Retina (tissue), 1 donor: ENCODE results near the gene HAPLN1.
"Not testable (repeated sequence)": the region's sequence is repeated elsewhere in the genome, so short reads cannot be mapped to it uniquely, and the experiment has no call there.

ENCODE experiments used
- DNase-seq: peaks from one replicate; pipeline ENCODE4 v3.0.0-alpha.2; 2016

The HAPLN1 gene

DNA sequence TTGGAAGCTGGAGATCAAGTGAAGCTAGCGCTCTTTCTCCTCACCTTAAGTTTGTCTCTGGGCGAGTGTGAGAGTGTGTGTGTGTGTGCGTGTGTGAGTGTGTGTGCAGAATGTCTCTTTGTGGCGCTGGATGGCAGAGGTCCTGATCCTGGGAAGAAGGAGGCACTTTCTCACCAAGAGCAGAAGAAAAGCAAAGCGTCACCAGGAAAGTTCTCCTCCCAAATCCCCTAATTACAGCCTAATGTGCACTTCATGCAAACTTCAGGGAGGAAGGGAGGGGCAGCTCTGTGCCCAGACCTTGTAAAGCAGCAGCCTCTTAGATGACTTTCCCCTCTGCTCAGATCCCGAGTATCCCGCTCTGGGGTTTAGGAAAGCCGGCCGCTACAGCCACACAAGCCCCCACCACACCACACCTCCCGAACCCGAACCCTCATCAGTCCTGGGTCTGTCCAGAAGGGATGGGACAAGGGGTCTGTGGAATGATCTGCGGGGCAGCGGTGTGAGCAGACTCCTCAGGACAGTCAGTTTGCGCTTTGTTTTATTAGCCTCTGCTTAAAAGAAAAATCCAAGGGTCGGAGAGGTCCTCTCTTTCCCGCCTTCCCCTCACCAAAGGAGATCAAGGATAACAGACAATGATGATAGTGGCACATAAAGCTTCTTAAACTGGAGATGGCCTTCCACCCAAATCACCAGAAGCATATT lies at the start of gene HAPLN1:
TSS of gene HAPLN1 (minus strand) at position 20 of the 702 bp plus-strand sequence. CDS start 47,332 bp downstream, outside the sequence.
- peak; percentile 70 for DNase-seq

DNA sequence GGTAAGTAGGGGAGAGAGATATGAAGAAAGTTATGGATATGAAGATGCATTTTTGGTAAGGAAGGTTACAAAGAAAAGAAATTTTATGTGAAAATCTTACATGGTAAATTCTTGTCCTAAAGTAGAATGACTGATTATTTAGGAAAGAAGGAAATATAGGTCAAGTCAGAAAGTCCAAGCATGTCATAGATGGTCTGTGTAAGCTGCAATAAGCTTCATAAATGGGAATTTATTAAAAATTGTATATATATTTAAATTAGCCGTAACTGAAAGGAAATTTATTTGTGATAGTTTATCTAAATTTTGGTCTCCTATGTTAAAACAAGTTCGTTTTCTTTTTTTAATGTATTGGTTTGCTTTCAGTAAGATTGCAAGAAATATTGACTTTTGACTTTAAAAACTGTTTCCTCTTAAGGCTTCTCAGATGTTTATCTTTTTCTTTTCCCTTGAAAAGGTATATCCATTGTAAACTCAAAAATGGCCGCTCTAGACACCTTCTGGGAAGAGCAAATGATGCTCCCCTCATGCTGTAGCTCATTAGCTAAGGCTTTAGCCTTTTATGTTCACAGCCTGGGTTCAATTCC lies 46.8 kb upstream of the HAPLN1 start:
- no peak for DNase-seq

DNA sequence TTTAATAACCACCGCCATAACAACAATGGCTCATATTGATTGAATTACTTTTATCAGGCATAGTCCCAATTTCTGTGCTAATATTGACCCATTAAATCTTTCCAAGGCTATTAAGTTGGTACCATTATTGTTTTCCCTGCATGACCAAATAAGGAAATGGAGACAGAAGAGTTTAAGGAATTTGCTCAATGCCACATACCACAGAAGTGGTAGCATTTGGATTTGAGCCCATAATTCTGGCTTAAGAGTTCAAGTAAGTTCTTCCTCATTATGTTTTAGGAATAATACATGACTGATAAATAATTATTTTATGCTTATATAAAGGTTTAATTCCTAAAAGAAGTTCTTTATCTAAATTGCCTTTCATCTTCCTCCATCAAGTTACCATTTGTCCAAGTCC lies 43.4 kb upstream of the HAPLN1 start:
- DNase-seq = no peak

DNA sequence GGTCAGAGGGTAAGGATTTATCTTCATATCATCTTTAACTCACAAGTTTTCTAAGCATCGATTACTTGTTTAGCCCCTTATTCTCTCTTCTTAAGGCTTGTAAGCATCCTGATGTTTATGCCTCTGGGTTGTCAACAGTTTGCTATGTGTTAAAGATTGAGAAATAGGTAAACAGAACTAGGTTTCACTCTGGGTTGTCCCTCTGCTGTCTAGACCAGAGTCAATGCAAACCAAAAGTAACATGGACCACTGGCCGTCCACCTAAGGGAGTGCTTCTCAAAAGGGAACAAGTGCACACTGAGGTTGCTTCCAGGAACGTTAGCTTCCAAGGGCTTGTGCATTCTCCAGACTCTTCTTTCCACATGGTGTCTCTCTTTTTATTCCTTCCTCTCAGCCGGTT lies 39.9 kb upstream of the HAPLN1 start:
- DNase-seq = no peak

DNA sequence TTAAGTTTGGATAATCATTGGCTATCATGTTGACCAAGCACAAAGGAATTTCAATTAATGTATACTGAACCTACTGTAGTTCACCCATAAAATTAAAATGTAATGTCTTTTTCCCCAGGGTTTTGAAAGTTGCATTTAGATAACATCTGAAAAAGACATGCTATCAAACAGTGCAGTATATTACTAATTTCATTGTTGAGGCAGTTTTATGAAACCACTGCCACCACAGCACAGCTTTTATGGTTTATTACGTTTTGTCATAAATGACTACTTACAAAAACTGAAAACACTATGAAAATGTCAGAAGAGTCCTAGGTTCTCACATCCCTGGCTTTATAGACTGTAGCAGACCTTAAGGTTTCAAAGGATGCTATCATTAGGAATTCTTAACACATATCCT lies 32.0 kb upstream of the HAPLN1 start:
- no peak for DNase-seq

DNA sequence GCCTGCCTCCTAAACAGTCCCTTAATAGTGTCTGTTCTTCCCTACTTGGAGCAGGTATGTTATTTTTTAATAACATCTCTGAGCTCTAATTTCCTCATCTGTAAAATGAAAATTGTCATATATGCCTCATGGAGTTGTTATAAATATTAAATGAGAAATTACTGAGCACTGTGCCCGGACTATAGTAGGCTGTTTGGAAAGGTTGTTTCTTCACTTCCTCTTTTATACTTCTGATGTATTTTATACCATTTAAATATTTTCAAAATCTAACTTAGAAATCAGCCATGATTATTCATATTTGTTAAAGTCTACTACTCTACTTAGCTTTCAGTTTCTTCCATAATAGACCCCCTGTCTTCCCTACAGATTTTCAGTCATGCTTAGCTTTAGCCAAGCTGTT lies 30.5 kb upstream of the HAPLN1 start:
- no peak for DNase-seq

- DNase-seq = no peak
Observed at GRCh38 chr5:83750749-83751148, 30.1 kb upstream of the HAPLN1 start.

- DNase-seq = no peak
Observed at GRCh38 chr5:83745816-83746215, 25.2 kb upstream of the HAPLN1 start.

DNA sequence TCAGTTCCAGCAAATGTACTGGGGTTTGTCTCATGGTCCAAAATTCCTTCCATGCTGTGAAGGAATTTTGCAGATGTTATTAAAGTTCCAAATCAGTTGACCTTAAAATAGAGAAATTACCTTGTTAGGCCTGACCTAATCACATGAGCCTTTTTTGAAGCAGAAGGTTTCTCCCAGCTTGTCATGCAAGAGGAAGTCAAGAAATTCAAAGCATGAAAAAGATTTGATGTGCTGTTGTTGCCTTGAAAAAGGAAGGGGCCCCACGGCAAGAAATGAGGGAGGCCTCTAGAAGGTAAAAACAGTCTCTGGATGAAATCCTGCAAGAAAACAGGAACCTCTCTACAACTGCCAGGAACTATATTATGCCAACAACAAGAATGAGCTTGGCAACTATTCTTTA lies 24.2 kb upstream of the HAPLN1 start:
- DNase-seq = no peak

DNA sequence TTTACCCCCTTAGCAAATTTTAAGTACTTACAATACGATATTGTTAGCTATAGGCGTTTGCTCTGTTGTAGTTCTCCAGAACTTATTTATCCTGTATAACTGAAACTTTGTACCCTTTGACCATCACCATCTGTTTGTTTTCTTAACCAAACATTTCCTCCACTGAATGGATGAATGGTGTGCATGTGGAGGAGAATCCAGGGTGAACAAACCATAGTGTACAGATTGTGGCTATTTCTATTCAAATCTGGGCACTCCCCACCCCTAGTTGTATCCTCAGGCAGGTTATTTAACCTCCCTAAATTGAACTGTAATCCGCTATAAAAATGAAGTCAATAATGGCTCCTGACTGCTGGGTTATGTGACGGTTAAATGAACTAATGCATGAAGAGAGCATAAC lies 21.4 kb upstream of the HAPLN1 start:
- DNase-seq = no peak

DNA sequence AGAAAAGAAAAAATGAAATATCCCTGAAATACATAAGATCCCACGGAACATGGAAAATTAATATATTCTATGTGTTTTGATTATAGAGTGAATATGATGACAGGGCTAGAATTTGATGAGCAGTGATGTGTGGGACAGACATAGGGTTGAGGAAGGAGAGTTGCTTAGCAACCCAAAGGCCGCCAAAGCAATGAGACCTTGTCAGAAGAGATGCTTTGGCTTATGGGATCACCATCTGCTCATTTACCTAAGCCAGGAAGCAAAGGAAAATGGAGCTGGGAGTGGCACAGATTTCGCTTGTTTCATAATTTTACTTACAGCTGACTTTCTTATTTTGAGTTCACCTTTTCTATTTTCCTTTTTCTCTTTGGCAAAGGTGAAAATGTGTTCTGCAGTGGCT lies 20.9 kb upstream of the HAPLN1 start:
- DNase-seq = no peak

DNA sequence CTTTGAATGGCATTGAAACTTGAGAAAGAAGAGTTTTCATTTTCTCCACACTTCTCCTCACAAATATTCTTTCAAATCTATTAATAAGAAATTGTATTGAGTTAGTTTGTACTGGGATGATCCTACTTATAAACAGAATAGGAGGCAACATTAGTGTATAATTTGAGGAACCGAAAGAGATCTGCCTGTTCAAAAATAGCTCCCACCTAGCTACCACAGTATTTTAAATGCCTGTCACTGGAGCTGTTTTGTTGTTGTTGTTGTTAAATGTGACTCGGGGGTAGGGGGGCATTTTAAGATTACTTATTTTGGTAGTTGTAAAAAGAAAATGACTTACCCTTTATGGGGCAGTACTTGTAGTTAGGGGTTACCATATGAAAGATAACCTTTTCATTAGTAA lies 20.1 kb upstream of the HAPLN1 start:
- no peak for DNase-seq

GRCh38 chr5:83736169-83736568 lies 15.5 kb upstream of the HAPLN1 start:
- DNase-seq = not testable (repeated sequence)

DNA sequence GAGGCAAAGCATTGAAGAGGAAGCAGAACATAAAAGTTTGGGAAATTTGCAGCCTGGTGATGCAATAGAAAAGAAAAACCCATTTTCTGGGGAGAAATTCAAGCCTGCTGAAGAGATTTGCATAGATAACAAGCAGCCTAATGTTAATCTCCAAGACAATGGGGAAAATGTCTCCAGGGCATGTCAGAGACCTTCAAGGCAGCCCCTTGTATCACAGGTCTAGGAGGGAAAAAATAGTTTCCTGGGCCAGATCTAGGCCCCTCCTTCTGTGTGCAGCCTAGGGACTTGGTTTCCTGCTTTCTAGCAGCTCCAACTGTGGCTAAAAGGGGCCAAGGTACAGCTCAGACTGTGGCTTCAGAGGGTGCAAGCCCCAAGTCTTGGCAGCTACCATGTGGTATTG lies 14.4 kb upstream of the HAPLN1 start:
- DNase-seq = not testable (repeated sequence)

DNA sequence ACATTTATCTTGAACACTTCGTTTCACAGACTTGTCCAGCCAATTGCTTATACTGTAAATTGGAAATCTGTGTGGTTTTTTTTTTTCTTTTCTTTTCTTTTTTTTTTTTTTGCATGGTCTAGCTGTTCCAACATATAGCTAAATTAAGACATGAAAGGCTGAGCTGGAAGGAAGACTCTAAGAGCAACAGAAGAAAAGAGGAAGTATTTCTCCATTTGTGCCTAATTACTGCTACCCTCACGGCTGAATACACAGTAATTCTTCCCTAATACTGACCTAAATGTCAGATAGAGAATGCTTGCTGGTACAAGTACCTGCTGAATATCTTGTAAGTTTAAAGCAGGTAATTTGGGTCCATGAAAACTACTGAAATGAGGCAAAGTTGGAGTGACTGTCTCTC lies 11.0 kb upstream of the HAPLN1 start:
- no peak for DNase-seq

DNA sequence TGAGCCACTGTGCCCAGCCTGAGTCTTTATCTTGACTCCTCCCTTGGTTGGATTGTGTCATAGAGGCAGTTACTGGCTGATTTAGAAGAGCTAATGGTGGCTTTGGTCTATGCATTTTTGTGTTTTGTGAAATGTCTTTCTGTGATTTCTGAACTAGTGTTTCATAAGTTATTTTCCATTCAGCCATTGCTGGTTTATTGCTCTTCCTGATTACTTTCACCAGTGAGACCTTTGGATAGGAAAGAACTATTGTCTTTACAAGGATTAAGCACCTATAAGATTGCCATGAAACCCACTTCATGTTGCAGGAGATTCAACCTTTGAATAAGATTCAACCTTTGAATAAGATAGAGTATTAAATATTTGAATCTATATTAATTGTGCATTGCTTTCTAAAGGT lies 8.7 kb upstream of the HAPLN1 start:
- DNase-seq = no peak

- no peak for DNase-seq
Observed at GRCh38 chr5:83726912-83727311, 6.3 kb upstream of the HAPLN1 start.

GRCh38 chr5:83724935-83725334 lies 4.3 kb upstream of the HAPLN1 start:
- no peak for DNase-seq

DNA sequence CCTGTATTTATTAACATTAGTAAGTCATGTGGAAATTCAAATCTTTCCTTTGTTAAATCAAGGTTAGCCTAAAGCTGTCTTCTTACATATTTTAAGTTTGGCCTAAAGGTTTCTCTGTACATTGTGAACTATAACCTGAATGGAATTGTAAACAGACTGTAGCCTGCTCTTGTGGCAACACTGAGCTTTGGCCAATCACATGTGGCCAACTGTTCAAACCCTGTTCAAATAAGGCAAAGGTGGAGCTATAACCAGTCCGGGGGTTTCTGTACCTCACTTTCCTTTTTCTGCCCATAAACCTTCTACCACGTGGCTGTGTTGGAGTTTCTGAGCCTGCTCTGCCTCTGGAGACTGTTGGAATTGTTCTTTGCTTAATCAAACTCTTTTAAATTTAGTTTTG lies 3.3 kb upstream of the HAPLN1 start:
- DNase-seq = no peak

DNA sequence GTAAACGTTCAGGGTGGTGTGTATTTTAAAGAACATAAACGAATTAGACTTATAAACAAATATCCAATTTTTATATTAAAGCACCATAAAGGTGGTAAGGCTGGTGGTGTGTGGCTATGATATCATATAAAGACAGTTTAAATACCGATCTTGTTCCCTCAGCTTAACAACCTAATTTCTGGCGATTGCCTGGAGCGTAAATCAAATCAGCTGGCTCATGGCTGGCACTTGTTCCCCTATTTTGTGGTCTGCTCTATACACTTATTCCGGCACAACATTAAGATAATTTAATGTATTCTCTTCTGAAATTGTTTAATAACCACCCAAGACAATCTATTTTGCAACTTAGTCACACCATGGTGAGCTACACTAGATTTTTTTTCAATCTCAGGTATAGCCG lies 2.4 kb upstream of the HAPLN1 start:
- peak; percentile 4 for DNase-seq

- peak; percentile 94 for DNase-seq
Observed at GRCh38 chr5:83721953-83722901, 1.6 kb upstream of the HAPLN1 start.

GRCh38 chr5:83718936-83719495 lies 1.6 kb downstream of the HAPLN1 start:
- no peak for DNase-seq

DNA sequence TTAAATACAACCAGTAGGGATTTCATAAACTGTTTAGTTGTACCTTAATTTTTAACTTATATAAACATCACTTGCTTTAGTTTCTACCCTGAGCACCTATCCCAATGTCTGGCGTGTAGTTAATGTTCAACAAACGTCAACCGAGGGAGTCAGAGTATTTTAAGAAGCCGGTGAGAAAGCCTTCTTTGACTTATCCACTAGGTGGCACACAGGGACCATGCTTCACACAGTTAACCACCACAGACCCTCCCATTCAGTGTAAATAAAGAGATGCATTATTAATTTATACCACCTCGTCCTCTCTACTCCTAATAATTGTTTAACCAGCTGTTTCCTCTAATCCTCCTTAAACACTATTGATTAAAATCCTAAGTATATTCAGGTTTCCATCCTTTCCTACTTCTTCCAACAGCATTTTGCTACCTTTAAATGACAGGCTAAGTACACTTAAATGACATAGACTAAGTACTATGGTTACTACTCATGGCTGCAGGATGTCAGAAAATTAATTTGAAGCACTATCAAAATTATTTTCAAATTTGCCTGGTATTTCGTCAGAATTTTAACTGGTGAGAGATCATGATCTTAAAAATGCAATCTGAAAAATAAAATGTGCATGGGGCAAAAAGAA lies 2.3 kb downstream of the HAPLN1 start:
- peak; percentile 59 for DNase-seq
